HepG2 (cell line): ENCODE data around the gene SEC24A. TPM values are rescaled to one million over a fixed set of nuclear protein-coding genes. Genes with fewer than 3 reads are reported as not detected.
A peak's percentile ranks its signal among the peaks of the same experiment; 100 is the strongest.

Experiments used
- DNMT1 ChIP-seq: sonication (generic); formaldehyde crosslinking; IDR thresholded peaks from 2 replicates; pipeline ENCODE4 v1.5.1; 2020; ENCODE audit warnings: mild to moderate bottlenecking, missing genetic modification reagents
- KLF9 ChIP-seq: IDR thresholded peaks from 2 replicates; pipeline ENCODE4 v1.6.1; 2016; ENCODE audit warnings: low read depth
- MTA1 ChIP-seq: sonication (generic); formaldehyde crosslinking; IDR thresholded peaks from 2 replicates; pipeline ENCODE4 v1.4.0; 2020; ENCODE audit warnings: missing genetic modification reagents, mild to moderate bottlenecking, borderline replicate concordance
- MXD4 ChIP-seq: IDR thresholded peaks from 2 replicates; pipeline ENCODE4 v1.6.1; 2016; ENCODE audit warnings: mild to moderate bottlenecking, missing biosample characterization, missing genetic modification reagents
- MXI1 ChIP-seq: IDR thresholded peaks from 3 replicates; pipeline ENCODE4 v1.6.1; 2012; ENCODE audit warnings: low read depth, low read length, inconsistent platforms, borderline replicate concordance
- PAF1 ChIP-seq: IDR thresholded peaks from 2 replicates; pipeline ENCODE4 v1.6.1; 2016; ENCODE audit warnings: missing genetic modification reagents, missing compliant biosample characterization
- PAX8 ChIP-seq: sonication (generic); formaldehyde crosslinking; IDR thresholded peaks from 2 replicates; pipeline ENCODE4 v1.8.0; 2022; ENCODE audit warnings: mild to moderate bottlenecking, missing genetic modification reagents, borderline replicate concordance
- POLR2AphosphoS5 ChIP-seq: IDR thresholded peaks from 2 replicates; pipeline ENCODE4 v1.6.1; 2012; ENCODE audit warnings: low read depth, low read length
- SP140L ChIP-seq: sonication (generic); formaldehyde crosslinking; IDR thresholded peaks from 2 replicates; pipeline ENCODE4 v1.4.0; 2020; ENCODE audit warnings: missing genetic modification reagents, borderline replicate concordance
- ZNF703 ChIP-seq: sonication (generic); formaldehyde crosslinking; IDR thresholded peaks from 2 replicates; pipeline ENCODE4 v1.5.1; 2020; ENCODE audit warnings: missing genetic modification reagents, mild to moderate bottlenecking, moderate library complexity, borderline replicate concordance
- ZNF709 ChIP-seq: sonication (generic); formaldehyde crosslinking; IDR thresholded peaks from 2 replicates; pipeline ENCODE4 v1.5.0; 2020; ENCODE audit warnings: mild to moderate bottlenecking, missing genetic modification reagents
- ZSCAN29 ChIP-seq: sonication (generic); formaldehyde crosslinking; conservative IDR thresholded peaks from 2 replicates; pipeline ENCODE4 v1.4.0; 2020; ENCODE audit warnings: mild to moderate bottlenecking, missing genetic modification reagents
- polyA plus RNA-seq, 8 experiments: library from polyadenylated mRNA; depleted of rRNA in 3 of 8; stranded (reverse) in 7 of 8; unstranded in 1 of 8; fragments of >200 nt; fragmentation: Illumina TruSeq in 4 of 8; extraction: Trizol in 4 of 8; gene quantifications; 2 replicates each; pipeline versions ENCODE4 v1.2.1 to v1.2.3, GENCODE V29; 2011 to 2016; ENCODE audit warnings: low read depth in 4 of 8, missing spikeins in 1 of 8, mixed read lengths in 1 of 8; ENCODE audit not compliant: insufficient read depth in 1 of 8
- total RNA-seq, 5 experiments: library from RNA; depleted of rRNA; stranded (reverse); fragments of >200 nt; fragmentation: Illumina TruSeq; extraction: Trizol; gene quantifications; 2 replicates each; pipeline ENCODE4 v1.2.3, GENCODE V29; 2016; ENCODE audit warnings: low read depth in 1 of 5
- TF ChIP-seq, protein P1 (sequence below): sonication (generic); formaldehyde crosslinking; IDR thresholded peaks from 2 replicates; pipeline ENCODE4 v1.4.0; 2020; ENCODE audit warnings: missing genetic modification reagents
- TF ChIP-seq, protein P2 (sequence below): sonication (generic); formaldehyde crosslinking; IDR thresholded peaks from 2 replicates; pipeline ENCODE4 v1.5.0; 2020; ENCODE audit warnings: missing genetic modification reagents, mild to moderate bottlenecking, borderline replicate concordance
- TF ChIP-seq, protein P3 (sequence below): sonication (generic); formaldehyde crosslinking; IDR thresholded peaks from 2 replicates; pipeline ENCODE4 v1.4.0; 2020; ENCODE audit warnings: missing genetic modification reagents
- TF ChIP-seq, protein P4 (sequence below): sonication (generic); formaldehyde crosslinking; IDR thresholded peaks from 2 replicates; pipeline ENCODE4 v1.9.0; 2021; ENCODE audit warnings: missing genetic modification reagents, mild to moderate bottlenecking, borderline replicate concordance
- TF ChIP-seq, protein P5 (sequence below): sonication (generic); formaldehyde crosslinking; IDR thresholded peaks from 2 replicates; pipeline ENCODE4 v1.4.0; 2020; ENCODE audit warnings: missing genetic modification reagents, mild to moderate bottlenecking, borderline replicate concordance

The SEC24A gene
- total and polyA plus RNA-seq, 2 of the 13 experiments (the other 11 are each of a cell fraction or from before 2014, with no cell fraction given): 30.5 to 56.8 TPM

DNA sequence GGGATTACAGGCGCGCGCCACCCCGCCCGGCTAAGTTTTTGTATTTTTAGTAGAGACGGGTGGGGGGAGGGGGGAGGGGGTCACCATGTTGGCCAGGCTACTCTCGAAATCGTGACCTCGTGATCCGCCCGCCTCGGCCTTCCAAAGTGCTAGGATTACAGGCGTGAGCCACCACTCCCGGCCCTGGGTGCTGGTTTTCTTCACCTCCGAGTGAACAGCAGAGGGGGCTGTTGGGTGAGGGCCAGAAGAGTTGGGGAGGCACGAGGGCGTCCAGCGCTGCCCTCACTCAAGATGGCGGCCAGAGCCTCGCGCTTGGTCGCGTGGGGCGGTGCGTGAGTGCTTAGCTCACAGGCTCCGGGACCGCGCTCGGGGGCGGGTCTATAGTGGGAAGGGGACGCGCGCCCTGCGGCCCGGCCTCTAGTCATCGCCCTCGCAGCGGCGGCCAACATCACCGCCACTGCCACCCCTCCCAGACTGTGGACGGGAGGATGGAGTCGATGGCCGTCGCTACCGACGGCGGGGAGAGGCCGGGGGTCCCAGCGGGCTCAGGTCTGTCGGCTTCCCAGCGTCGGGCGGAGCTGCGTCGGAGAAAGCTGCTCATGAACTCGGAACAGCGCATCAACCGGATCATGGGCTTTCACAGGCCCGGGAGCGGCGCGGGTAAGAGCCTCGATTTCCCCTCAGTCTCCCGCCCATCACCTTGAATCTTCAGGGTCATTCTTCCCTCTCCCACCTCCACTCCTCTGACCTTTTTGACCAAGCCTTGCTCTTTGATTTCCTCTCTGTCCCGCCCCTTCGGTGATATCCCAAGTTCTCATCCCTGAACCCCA is 89.8 kb downstream of the SEC24A start, which contains the start of gene CAMLG (continued):
- TF ChIP-seq, protein P1, sequence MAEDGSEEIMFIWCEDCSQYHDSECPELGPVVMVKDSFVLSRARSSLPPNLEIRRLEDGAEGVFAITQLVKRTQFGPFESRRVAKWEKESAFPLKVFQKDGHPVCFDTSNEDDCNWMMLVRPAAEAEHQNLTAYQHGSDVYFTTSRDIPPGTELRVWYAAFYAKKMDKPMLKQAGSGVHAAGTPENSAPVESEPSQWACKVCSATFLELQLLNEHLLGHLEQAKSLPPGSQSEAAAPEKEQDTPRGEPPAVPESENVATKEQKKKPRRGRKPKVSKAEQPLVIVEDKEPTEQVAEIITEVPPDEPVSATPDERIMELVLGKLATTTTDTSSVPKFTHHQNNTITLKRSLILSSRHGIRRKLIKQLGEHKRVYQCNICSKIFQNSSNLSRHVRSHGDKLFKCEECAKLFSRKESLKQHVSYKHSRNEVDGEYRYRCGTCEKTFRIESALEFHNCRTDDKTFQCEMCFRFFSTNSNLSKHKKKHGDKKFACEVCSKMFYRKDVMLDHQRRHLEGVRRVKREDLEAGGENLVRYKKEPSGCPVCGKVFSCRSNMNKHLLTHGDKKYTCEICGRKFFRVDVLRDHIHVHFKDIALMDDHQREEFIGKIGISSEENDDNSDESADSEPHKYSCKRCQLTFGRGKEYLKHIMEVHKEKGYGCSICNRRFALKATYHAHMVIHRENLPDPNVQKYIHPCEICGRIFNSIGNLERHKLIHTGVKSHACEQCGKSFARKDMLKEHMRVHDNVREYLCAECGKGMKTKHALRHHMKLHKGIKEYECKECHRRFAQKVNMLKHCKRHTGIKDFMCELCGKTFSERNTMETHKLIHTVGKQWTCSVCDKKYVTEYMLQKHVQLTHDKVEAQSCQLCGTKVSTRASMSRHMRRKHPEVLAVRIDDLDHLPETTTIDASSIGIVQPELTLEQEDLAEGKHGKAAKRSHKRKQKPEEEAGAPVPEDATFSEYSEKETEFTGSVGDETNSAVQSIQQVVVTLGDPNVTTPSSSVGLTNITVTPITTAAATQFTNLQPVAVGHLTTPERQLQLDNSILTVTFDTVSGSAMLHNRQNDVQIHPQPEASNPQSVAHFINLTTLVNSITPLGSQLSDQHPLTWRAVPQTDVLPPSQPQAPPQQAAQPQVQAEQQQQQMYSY (CRISPR knock-in tag): no peak
- TF ChIP-seq MTA1 (CRISPR knock-in tag) (peak; percentile 83), MXD4 (CRISPR knock-in tag) (peak; percentile 95), ZNF709 (CRISPR knock-in tag) (peak; percentile 79; the same call in 1 of the 2 replicates), ZSCAN29 (CRISPR knock-in tag) (peak; percentile 90; the same call in 1 of the 2 replicates), PAX8 (peak; percentile 49; the same call in 1 of the 2 replicates), MXI1 (peak; percentile 94; the same call in 2 of the 3 replicates), POLR2AphosphoS5 (peak; percentile 65; the same call in 1 of the 2 replicates), PAF1 (CRISPR knock-in tag) (no peak), ZNF703 (no peak), SP140L (CRISPR knock-in tag) (no peak), KLF9 (CRISPR knock-in tag) (0 out of 2 replicates have a peak, but pooled peaks have one; percentile 56), DNMT1 (peak; percentile 51; the same call in 1 of the 2 replicates)
- TF ChIP-seq, protein P2, sequence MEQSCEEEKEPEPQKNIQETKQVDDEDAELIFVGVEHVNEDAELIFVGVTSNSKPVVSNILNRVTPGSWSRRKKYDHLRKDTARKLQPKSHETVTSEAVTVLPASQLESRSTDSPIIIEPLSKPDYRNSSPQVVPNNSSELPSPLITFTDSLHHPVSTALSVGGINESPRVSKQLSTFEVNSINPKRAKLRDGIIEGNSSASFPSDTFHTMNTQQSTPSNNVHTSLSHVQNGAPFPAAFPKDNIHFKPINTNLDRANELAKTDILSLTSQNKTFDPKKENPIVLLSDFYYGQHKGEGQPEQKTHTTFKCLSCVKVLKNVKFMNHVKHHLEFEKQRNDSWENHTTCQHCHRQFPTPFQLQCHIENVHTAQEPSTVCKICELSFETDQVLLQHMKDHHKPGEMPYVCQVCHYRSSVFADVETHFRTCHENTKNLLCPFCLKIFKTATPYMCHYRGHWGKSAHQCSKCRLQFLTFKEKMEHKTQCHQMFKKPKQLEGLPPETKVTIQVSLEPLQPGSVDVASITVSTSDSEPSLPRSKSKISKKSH: peak; percentile 25; the same call in 1 of the 2 replicates
- TF ChIP-seq, protein P3, sequence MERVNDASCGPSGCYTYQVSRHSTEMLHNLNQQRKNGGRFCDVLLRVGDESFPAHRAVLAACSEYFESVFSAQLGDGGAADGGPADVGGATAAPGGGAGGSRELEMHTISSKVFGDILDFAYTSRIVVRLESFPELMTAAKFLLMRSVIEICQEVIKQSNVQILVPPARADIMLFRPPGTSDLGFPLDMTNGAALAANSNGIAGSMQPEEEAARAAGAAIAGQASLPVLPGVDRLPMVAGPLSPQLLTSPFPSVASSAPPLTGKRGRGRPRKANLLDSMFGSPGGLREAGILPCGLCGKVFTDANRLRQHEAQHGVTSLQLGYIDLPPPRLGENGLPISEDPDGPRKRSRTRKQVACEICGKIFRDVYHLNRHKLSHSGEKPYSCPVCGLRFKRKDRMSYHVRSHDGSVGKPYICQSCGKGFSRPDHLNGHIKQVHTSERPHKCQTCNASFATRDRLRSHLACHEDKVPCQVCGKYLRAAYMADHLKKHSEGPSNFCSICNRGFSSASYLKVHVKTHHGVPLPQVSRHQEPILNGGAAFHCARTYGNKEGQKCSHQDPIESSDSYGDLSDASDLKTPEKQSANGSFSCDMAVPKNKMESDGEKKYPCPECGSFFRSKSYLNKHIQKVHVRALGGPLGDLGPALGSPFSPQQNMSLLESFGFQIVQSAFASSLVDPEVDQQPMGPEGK (CRISPR knock-in tag): peak; percentile 92
- TF ChIP-seq, protein P4, sequence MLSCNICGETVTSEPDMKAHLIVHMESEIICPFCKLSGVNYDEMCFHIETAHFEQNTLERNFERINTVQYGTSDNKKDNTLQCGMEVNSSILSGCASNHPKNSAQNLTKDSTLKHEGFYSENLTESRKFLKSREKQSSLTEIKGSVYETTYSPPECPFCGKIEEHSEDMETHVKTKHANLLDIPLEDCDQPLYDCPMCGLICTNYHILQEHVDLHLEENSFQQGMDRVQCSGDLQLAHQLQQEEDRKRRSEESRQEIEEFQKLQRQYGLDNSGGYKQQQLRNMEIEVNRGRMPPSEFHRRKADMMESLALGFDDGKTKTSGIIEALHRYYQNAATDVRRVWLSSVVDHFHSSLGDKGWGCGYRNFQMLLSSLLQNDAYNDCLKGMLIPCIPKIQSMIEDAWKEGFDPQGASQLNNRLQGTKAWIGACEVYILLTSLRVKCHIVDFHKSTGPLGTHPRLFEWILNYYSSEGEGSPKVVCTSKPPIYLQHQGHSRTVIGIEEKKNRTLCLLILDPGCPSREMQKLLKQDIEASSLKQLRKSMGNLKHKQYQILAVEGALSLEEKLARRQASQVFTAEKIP (CRISPR knock-in tag): no peak
- TF ChIP-seq, protein P5, sequence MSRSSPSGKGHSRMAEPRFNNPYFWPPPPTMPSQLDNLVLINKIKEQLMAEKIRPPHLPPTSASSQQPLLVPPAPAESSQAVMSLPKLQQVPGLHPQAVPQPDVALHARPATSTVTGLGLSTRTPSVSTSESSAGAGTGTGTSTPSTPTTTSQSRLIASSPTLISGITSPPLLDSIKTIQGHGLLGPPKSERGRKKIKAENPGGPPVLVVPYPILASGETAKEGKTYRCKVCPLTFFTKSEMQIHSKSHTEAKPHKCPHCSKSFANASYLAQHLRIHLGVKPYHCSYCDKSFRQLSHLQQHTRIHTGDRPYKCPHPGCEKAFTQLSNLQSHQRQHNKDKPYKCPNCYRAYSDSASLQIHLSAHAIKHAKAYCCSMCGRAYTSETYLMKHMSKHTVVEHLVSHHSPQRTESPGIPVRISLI: peak; percentile 77; the same call in 1 of the 2 replicates
